Measurements from ENCODE around the gene STRN. TPM values are rescaled to one million over a fixed set of nuclear protein-coding genes. Genes with fewer than 3 reads are reported as not detected.

Gene STRN
- total and polyA plus RNA-seq, 2 of the 13 experiments (the other 11 are each of a cell fraction or from before 2014, with no cell fraction given), result 10.4 to 19.3 TPM

DNA sequence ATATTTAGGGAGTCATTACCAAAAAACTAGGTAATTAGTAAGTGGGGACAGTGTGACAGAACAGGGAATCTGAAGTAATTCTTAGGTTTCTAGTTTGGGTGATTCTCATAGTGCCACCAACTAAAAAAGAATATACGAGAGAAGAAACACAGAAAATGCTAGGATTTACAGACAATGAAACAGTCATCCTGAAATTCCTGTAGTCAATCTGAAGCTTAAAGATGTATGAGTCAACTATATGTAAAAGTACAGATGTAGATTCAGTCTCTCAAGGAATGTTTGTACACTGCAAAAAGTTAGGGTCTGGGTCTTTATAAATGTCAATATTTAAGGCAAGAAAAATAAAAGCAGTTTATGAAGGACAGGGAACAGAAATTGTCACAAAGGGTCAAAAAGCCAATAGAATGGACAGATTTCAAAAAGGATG, 107.0 kb downstream of the STRN start:
- no peaks in the 10 kb centered on the region for H3K79me2 ChIP-seq (ENCODE audit: insufficient read depth, low read length)
- peak overlapping the region; percentile 71 for H3K27ac ChIP-seq (ENCODE audit: extremely low read length, insufficient read depth, low read length)
- POLR2A ChIA-PET, result no interaction called here
- peaks cover 25% of the 10 kb centered on the region for H3K4me1 ChIP-seq (ENCODE audit: insufficient read depth, low read length)
- H3K36me3 ChIP-seq (replicated peaks in 1 of 2; ENCODE audit: control insufficient read depth in 1 of 2, insufficient read depth in 2 of 2, low read length in 2 of 2), result 0 out of 5 replicates have a peak, but pooled peaks cover 0 to 9% of the 10 kb centered on the region in 2 experiments
- ATAC-seq, result peak; percentile 47
- intact Hi-C loops (cut with micrococcal nuclease; ENCODE audit: unreplicated experiment), result loop anchor here (2.0 kb wide), 1 partner anchor 39 kb away; no protein-coding TSS in a partner anchor
- TF ChIP-seq TBX2 (CRISPR knock-in tag; IDR thresholded peaks at IDR 0.05; ENCODE audit: borderline replicate concordance) (no peak), SSRP1 (CRISPR knock-in tag; IDR thresholded peaks at IDR 0.05) (no peak), ZBTB3 (CRISPR knock-in tag; IDR thresholded peaks at IDR 0.05; ENCODE audit: borderline replicate concordance, low read depth) (no peak), ZNF101 (CRISPR knock-in tag; IDR thresholded peaks at IDR 0.05; ENCODE audit: borderline replicate concordance, low read depth) (no peak), CSRNP1 (CRISPR knock-in tag; IDR thresholded peaks at IDR 0.05) (no peak), HOXA3 (CRISPR knock-in tag; IDR thresholded peaks at IDR 0.05) (no peak), ATF3 (CRISPR knock-in tag; IDR thresholded peaks at IDR 0.05) (no peak), ZNF737 (CRISPR knock-in tag; IDR thresholded peaks at IDR 0.05; ENCODE audit: borderline replicate concordance) (no peak), ZNF598 (CRISPR knock-in tag; IDR thresholded peaks at IDR 0.05; ENCODE audit: borderline replicate concordance) (no peak), ZNF329 (CRISPR knock-in tag; IDR thresholded peaks at IDR 0.05; ENCODE audit: low read depth) (no peak), NONO (IDR thresholded peaks at IDR 0.05) (no peak), NONO (CRISPR knock-in tag; conservative IDR thresholded peaks at IDR 0.05) (no peak)
- TF ChIP-seq, protein P1, sequence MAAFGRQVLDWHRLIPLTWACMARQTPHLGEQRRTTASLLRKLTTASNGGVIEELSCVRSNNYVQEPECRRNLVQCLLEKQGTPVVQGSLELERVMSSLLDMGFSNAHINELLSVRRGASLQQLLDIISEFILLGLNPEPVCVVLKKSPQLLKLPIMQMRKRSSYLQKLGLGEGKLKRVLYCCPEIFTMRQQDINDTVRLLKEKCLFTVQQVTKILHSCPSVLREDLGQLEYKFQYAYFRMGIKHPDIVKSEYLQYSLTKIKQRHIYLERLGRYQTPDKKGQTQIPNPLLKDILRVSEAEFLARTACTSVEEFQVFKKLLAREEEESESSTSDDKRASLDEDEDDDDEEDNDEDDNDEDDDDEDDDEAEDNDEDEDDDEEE (CRISPR knock-in tag; IDR thresholded peaks at IDR 0.05), result no peak
- TF ChIP-seq, protein P2, sequence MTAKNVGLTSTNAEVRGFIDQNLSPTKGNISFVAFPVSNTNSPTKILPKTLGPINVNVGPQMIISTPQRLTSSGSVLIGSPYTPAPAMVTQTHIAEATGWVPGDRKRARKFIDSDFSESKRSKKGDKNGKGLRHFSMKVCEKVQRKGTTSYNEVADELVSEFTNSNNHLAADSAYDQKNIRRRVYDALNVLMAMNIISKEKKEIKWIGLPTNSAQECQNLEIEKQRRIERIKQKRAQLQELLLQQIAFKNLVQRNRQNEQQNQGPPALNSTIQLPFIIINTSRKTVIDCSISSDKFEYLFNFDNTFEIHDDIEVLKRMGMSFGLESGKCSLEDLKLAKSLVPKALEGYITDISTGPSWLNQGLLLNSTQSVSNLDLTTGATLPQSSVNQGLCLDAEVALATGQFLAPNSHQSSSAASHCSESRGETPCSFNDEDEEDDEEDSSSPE (CRISPR knock-in tag; IDR thresholded peaks at IDR 0.05), result no peak
- no peak overlapping the region for H2AFZ ChIP-seq (ENCODE audit: low read length)
- CTCF ChIA-PET (ENCODE audit: low intra/inter-chr PET ratio, low total read pairs), result no interaction called here
- DNase-seq (ENCODE audit: low spot score), result peak; percentile 13
- no peaks in the 10 kb centered on the region for H3K27me3 ChIP-seq (ENCODE audit: control insufficient read depth in 1 of 2, insufficient read depth in 2 of 2, low read length in 2 of 2)
- WGBS (ENCODE audit: low lambda C conversion rate), result 48% methylated on average over 1 of the region's 1 CpG
- H3K9ac ChIP-seq (ENCODE audit: insufficient read depth, low read depth, low read length), result peak overlapping the region; percentile 31
- no peaks in the 10 kb centered on the region for H4K20me1 ChIP-seq (ENCODE audit: insufficient read depth, low read length)
- in situ Hi-C loops (cut with HindIII; ENCODE audit: extremely low pct_ligation_motif_present, low pct_unique_long_range_greater_than_20kb), result no loop called here
- peak overlapping the region; percentile 24 to 36 (median 35); a peak in 5 of 6 replicates for H3K4me3 ChIP-seq (replicated peaks in 1 of 3; ENCODE audit: insufficient read depth in 1 of 3, low read depth in 2 of 3, low read length in 3 of 3)
- BruUV-seq (replicated peaks), result TSS peak; percentile 81
- H3K9me3 ChIP-seq (ENCODE audit: low read length), result no peaks in the 10 kb centered on the region
- H3K4me2 ChIP-seq (ENCODE audit: low read depth, low read length), result peak overlapping the region; percentile 56
- FAIRE-seq, result no peak
